Activated CD8-positive, alpha-beta memory T cell treated with anti-CD3 and anti-CD28 coated beads for 4 hours (primary cell): ENCODE results near the gene ZSCAN1.
A peak's percentile ranks its signal among the peaks of the same experiment; 100 is the strongest.

Experiments
- DNase-seq, 2 donors: peaks; one replicate each; pipeline ENCODE4 v3.0.0-alpha.2; 2020; ENCODE audit warnings: low read depth in 2 of 2

ZSCAN1 gene

DNA sequence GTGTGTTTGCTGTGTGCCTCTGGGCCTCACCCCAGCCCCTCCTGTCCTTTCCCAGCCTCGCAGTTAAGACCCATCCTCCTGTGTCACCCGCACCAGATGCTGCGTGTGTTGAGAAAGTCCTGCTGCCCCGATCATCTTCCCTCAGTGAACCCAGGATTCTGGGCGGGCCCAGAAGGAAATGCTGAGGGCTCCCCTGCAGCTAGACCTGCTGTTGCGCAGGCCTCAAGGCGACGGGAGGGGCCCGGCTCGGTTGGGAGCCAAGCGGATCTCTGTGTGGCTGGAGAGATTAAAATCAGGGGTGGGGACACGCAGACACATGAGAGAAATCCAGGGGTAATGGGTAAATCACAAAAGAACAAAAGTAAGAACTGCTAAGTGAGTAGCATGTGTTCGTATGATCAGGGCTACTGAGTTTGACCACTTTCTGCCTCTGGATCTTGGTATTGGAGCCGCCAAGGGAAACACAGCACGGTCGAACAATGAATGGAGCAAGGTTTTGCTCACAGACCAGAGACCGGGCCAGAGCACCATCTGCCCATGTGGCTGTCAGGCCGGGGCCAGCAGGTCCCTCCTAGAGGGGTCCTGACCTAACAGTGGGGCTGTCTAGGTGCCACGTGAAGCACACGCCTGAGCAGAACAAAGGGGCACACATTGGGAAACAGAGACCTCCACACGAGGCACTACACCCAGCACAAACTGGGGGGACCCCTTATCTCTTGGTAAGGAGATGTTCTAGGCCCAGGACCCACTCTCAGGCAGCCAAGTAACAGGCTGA lies 7.1 kb downstream of the ZSCAN1 start:
- no peak for DNase-seq

DNA sequence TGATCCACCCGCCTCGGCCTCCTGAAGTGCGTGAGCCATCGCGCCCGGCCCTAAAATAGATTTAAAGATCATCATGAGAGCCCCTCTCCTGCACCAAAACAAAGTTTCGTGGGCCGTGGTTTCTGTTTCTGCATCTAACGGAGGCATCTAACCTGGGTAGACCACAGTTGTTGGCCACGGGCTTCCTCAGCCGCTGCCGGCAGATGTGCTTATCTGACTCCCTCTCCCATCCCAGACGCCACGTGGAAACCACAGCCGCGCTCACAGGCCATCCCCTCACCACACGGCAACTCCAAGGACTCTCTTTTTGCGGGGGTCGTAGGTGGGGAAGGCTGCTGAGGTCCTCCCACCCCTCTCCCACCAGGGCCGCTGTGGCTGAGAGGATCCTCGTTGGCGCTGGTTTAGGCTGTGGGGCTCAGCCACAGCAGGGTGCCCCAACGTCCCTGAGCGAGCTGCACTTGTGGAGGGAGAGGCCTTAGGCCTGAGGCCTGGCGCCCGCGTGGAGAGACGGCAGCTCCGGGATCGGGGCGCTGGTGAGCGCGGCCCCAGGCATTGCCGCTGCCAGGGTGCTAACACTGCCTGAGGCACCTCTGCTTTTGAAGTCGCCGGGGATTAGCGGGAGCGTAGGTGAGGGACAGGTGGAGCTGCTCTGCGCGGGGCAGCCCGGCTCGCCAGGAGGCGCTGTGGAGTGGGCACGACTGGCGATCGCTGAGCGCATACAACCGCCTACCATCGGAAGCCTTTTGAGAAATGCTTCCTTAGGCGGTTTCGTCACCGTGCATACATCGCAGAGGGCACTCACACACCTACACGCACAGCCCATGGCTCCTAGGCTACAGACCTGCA lies 8.9 kb downstream of the ZSCAN1 start:
- no peak for DNase-seq

- DNase-seq = no peak
These were observed 10.6 kb downstream of the ZSCAN1 start for GRCh38 chr19:58044391-58044790.

DNA sequence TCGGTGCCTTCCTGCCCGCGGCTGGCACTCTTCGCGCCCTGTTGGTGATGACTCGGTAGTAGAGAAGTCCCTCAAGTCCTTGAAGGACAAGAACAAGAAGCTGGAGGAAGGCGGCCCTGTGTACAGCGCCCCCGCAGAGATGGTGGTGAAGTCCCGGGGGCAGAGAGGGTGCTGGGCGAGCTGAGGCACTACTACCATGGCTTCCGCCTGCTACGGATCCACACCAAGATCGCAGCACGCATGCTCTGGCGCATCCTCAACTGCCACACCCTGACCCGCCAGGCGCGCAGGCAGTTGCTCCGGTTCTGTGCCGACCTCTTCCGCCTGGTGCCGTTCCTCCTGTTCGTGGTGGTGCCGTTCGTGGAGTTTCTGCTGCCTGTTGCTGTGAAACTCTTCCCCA lies 11.1 kb downstream of the ZSCAN1 start:
- DNase-seq = no peak

- no peak for DNase-seq
These were observed 11.7 kb downstream of the ZSCAN1 start for GRCh38 chr19:58045411-58046050.

DNA sequence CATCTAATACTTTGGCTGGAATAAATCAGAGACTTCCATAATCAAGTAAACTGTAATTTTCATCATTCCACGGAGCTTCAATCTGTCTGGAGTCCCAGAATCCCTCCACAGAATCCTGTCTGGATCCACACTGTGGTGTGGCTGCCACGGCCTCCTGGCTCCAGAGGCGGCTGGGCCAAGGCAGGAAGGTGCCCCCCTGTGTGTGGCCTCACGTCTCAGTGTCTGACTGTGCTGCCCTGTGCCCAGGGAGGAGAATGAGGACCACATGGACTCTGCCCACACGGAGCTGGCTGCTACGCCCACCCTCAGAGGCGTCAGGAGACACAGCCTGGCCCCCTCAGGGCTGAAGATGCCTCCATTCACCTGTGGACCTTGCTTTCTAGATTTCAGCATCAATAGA lies 13.0 kb downstream of the ZSCAN1 start:
- no peak for DNase-seq

- no peak for DNase-seq
These were observed 13.8 kb downstream of the ZSCAN1 start for GRCh38 chr19:58047672-58048071.

- no peak for DNase-seq
These were observed 18.4 kb downstream of the ZSCAN1 start for GRCh38 chr19:58052256-58052655.

DNA sequence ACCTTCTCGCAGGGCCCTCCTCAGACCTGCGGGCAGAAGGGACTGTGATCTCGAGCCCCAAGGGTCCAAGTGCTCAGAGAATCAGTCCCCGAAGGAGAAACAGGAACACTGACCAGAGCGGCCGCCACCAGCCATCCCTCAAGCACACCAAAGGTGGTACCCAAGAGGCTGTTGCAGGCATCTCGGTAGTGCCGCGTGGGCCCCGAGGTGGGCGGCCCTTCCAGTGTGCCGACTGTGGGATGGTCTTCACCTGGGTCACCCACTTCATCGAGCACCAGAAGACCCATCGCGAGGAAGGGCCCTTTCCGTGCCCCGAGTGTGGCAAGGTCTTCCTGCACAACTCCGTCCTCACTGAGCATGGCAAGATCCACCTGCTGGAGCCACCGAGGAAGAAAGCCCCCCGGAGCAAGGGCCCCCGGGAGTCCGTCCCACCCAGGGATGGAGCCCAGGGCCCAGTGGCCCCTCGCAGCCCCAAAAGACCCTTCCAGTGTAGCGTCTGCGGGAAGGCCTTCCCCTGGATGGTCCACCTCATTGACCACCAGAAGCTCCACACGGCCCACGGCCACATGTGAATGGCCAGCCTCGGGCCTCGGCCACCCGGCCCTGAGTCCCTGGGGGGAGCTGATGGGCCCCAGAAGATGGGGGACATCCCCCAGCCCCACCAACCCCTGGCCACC lies 19.8 kb downstream of the ZSCAN1 start:
- DNase-seq = no peak

- DNase-seq = no peak
These were observed 21.4 kb downstream of the ZSCAN1 start for GRCh38 chr19:58054901-58055874.

DNA sequence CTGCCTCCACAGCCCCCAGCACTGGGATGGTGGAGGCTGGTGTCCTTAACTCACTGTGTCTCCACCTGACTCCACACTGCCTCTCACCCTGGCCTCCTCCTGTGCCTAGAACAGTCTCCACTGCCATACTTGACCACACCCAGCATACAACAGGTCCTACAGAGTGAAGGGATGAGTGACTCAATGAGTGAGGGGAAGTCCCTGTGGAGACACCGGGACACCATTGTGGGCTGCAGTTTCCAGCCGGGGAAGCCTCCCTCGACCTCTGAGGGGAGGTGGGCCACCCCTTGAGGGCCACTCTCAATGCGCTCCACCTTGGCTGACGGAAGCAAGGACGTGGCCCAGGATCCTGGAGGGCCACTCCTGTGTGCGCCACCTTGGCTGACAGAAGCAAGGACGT lies 22.4 kb downstream of the ZSCAN1 start:
- no peak for DNase-seq

DNA sequence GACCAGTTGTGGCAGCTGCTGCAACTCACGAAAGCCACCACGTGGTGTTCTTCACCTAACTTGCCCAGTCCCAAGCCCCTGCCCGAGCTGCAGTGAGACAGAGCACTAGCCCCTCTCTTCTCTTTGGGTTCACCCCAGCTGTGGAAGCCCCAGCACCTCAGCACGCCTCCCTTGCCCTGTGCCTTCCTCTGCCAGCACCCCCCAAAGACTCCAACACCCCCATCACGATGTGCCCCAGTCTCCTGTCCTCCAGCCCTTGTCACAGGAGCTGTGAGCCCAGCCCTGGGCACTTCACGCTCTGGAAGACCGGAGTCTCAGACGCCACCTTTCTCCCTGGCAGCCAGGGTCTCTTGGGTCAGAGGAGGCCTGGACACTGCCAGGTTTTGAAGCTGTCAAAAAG lies 23.0 kb downstream of the ZSCAN1 start:
- DNase-seq = no peak

DNA sequence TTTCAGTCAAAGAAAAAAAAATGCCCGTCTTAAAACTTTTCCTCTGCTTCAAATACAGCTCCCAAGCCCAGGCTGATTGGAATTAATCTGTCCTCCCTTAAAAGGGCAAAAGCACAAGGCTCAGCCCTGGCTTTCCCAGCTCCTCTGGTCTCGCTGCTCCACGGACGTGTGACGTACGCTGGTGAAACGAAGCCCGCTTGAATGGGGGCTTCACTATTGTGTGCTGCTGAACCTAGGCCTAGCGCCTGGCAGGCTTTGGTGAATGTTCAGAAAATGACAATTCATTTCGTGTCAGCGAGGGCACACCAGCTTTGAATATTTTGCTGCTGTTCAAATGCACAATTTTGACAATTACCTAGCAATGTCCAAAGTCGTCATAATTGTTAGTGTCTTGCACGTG lies 24.6 kb downstream of the ZSCAN1 start:
- no peak for DNase-seq

- peak; percentile 37 to 43 for DNase-seq
These were observed 25.3 kb downstream of the ZSCAN1 start, which contains the start of gene ZNF135 for GRCh38 chr19:58059003-58059670. ZNF135 (plus strand) TSS chr19:58059282; CDS start chr19:58060003, 721 bp downstream.

DNA sequence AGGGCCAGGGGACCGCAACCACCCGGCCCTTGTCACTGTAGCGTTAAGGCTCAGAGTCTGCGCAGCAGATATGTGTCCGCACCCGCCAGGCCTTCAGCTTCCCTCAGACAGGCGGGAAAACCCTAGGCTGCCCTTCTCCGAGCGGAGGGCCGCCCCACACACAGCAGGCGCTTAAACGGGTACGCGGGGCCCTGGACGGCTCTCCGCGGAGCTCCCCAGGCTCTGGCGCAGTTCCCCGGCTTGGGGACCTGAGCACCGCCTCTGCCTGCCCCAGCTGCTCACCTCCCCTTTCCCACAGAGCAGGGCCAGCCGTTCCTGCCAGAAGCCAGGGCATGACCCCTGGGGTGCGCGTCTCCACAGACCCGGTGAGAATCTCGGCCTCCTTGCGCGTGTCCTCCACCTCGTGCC lies 25.9 kb downstream of the ZSCAN1 start:
- DNase-seq = no peak

DNA sequence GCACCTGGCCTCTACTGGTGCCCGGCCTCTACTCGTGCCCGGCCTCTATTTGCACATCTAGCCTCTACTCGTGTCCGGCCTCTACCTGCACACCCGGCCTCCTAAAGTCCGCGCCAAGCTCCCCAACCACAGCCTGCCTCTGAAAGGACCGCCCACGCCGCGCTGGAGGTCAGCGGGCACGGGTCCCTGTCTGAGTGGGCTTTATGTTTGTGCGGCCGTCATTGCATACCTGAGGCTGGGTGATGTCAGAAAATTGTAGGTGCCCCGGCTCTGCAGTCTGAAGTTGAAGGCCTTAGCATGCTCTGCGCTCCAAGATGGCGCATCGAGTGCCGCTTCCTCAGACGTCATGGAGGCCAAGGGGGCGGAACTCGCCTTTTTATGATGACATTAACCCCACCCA lies 26.4 kb downstream of the ZSCAN1 start:
- DNase-seq = no peak

GRCh38 chr19:58063712-58064111 lies 29.9 kb downstream of the ZSCAN1 start:
- DNase-seq = no peak

DNA sequence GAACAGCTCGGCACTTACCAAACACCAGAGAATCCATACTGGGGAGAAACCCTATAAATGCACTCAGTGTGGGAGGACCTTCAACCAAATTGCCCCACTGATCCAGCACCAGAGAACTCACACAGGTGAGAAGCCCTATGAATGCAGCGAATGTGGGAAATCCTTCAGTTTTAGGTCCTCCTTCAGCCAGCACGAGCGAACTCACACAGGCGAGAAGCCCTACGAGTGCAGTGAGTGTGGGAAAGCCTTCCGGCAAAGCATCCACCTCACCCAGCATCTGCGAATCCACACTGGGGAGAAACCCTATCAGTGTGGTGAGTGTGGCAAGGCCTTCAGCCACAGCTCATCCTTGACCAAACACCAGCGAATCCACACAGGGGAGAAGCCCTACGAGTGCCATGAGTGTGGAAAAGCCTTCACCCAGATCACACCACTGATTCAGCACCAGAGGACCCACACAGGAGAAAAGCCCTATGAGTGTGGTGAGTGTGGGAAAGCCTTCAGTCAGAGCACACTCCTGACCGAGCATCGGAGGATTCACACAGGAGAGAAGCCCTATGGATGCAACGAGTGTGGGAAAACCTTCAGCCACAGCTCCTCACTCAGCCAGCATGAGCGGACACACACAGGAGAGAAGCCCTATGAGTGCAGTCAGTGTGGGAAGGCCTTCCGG lies 33.6 kb downstream of the ZSCAN1 start:
- DNase-seq = no peak

- no peak for DNase-seq
These were observed 46.0 kb downstream of the ZSCAN1 start for GRCh38 chr19:58079792-58080191.

DNA sequence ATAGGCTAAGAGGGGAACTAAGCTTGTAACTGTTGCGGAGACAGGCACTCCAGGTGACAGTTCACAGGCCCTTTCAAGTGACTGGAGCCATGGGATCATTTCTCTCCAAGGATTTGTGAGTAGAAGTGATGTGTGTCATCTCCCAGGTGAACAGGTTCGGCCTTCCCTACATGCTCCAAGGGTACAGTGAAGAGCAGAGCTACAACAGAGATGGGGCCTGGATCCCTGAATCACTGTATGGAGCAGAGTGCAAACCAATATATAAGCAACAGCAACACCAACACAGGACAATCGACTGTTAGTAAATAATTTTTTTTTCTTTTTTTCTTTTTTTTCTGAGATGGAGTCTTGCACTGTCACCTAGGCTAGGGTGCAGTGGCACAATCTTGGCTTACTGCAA lies 49.2 kb downstream of the ZSCAN1 start:
- no peak for DNase-seq
